PC-3 (cell line): ENCODE measurements around the gene DNAJC4. TPM values are rescaled to one million over a fixed set of nuclear protein-coding genes. Genes with fewer than 3 reads are reported as not detected.
"Not testable (repeated sequence)": the region's sequence is repeated elsewhere in the genome, so short reads cannot be mapped to it uniquely, and the experiment has no call there.

Experiments used
- ATAC-seq: fragments of 200-7000 bp; cut with Tn5 transposase; 2 replicates; pipeline ENCODE4 v1.9.1; 2020; ENCODE audit warnings: mild to moderate bottlenecking, moderate library complexity
- BruUV-seq: library from RNA; stranded (reverse); fragments of 400-500 nt; replicated peaks from 2 replicates; lab custom pipeline; 2021; lab: Mats Ljungman, UMichigan
- CTCF ChIA-PET: fragments of 300-600 bp; sonication (Branson Sonifier 250); formaldehyde crosslinking; loops from one replicate; lab custom pipeline; 2022; ENCODE audit warnings: antibody characterized with exemption; lab: Charles Lee
- POLR2A ChIA-PET: fragments of 300-600 bp; sonication (Branson Sonifier 250); formaldehyde crosslinking; loops from one replicate; lab custom pipeline; 2022; ENCODE audit warnings: antibody characterized with exemption; ENCODE audit not compliant: unreplicated experiment; lab: Charles Lee
- DNase-seq: peaks from one replicate; pipeline ENCODE4 v3.0.0-alpha.2; 2015
- H2AFZ ChIP-seq: fragments of 300-600 bp; sonication (generic); 2 replicates; pipeline ENCODE4 v1.6.0; 2016; ENCODE audit warnings: antibody characterized with exemption, low read length
- H3F3A ChIP-seq: fragments of 300-600 bp; sonication (generic); one replicate; pipeline ENCODE4 v1.6.0; 2017; ENCODE audit warnings: antibody characterized with exemption, low read length, control low read depth, mild to moderate bottlenecking; ENCODE audit not compliant: unreplicated experiment
- H3K27ac ChIP-seq: fragments of 300-600 bp; sonication (generic); 2 replicates; pipeline ENCODE4 v1.5.1; 2016; ENCODE audit warnings: mild to moderate bottlenecking, low read length
- H3K27me3 ChIP-seq: fragments of 300-600 bp; sonication (generic); 2 replicates; pipeline ENCODE4 v1.6.1; 2016; ENCODE audit warnings: low read length, mixed read lengths
- H3K36me3 ChIP-seq: fragments of 300-600 bp; sonication (generic); 2 replicates; pipeline ENCODE4 v1.6.1; 2016; ENCODE audit warnings: low read depth, mixed run types, low read length, mixed read lengths
- H3K4me1 ChIP-seq: fragments of 300-600 bp; sonication (generic); 2 replicates; pipeline ENCODE4 v1.5.1; 2016; ENCODE audit warnings: low read length; ENCODE audit not compliant: insufficient read depth
- H3K4me2 ChIP-seq: fragments of 300-600 bp; sonication (generic); 2 replicates; pipeline ENCODE4 v1.6.0; 2016; ENCODE audit warnings: low read length
- H3K4me3 ChIP-seq: fragments of 300-600 bp; sonication (generic); 2 replicates; pipeline ENCODE4 v1.5.1; 2016; ENCODE audit warnings: mild to moderate bottlenecking, low read length, mixed read lengths
- H3K79me2 ChIP-seq: fragments of 300-600 bp; sonication (generic); 2 replicates; pipeline ENCODE4 v1.6.1; 2017; ENCODE audit warnings: low read length, mixed read lengths
- H3K9ac ChIP-seq: fragments of 300-600 bp; sonication (generic); 2 replicates; pipeline ENCODE4 v1.6.0; 2016; ENCODE audit warnings: mild to moderate bottlenecking, low read length
- H3K9me2 ChIP-seq: fragments of 300-600 bp; sonication (generic); replicated peaks from 2 replicates; pipeline ENCODE4 v1.6.1; 2016; ENCODE audit warnings: mixed run types, low read length, mixed read lengths
- H3K9me3 ChIP-seq: fragments of 300-600 bp; sonication (generic); 2 replicates; pipeline ENCODE4 v1.6.1; 2016; ENCODE audit warnings: low read length, mixed read lengths
- H4K20me1 ChIP-seq: fragments of 300-600 bp; sonication (generic); 2 replicates; pipeline ENCODE4 v1.6.1; 2016; ENCODE audit warnings: low read length, mixed read lengths
- CTCF ChIP-seq: fragments of 300-600 bp; sonication (generic); conservative IDR thresholded peaks from 2 replicates; pipeline ENCODE4 v1.5.1; 2017; ENCODE audit warnings: antibody characterized with exemption, low read depth, mild to moderate bottlenecking, low read length
- EZH2 ChIP-seq: fragments of 300-600 bp; sonication (generic); IDR thresholded peaks from one replicate; pipeline ENCODE4 v1.6.1; 2017; ENCODE audit warnings: antibody characterized with exemption, mild to moderate bottlenecking, low read length; ENCODE audit not compliant: unreplicated experiment
- EZH2phosphoT487 ChIP-seq: fragments of 300-600 bp; sonication (generic); IDR thresholded peaks from 2 replicates; pipeline ENCODE4 v1.6.1; 2018; ENCODE audit warnings: mild to moderate bottlenecking, antibody characterized with exemption, low read length, borderline replicate concordance
- intact Hi-C: fragments of 100-400 bp; cut with micrococcal nuclease; formaldehyde crosslinking; loops from 2 replicates; pipeline ENCODE4 v1.9.0; 2023
- total RNA-seq: library from RNA; depleted of rRNA; stranded (reverse); fragments of >200 nt; gene quantifications from 2 replicates; pipeline ENCODE4 v1.2.3, GENCODE V29; 2014

The DNAJC4 gene
- total RNA-seq, 1 experiment from 2014 or later, result 25.4 TPM

GRCh38 chr11:64245797-64246620 is 15.7 kb downstream of the DNAJC4 start:
- intact Hi-C loops, result loop anchor here (2.0 kb wide), 2 partner anchors 25 to 55 kb away; partner anchors contain the start of gene CATSPERZ
- BruUV-seq, result TSS peak; percentile 47

GRCh38 chr11:64246621-64246870 is 16.2 kb downstream of the DNAJC4 start:
- H3F3A ChIP-seq, H4K20me1 ChIP-seq, H3K9me3 ChIP-seq, H3K4me2 ChIP-seq, BruUV-seq, H3K27me3 ChIP-seq, DNase-seq, H3K9me2 ChIP-seq, H2AFZ ChIP-seq: not testable (repeated sequence)
- ATAC-seq, result peak; percentile 1
- ChIA-PET POLR2A (interaction anchor here (2.6 kb wide), 1 partner anchor 9 kb away, joined by 12 read pairs; no protein-coding TSS in a partner anchor), CTCF (interaction anchor here (0.9 kb wide), 1 partner anchor 54 kb away, joined by 3 read pairs; no protein-coding TSS in a partner anchor)
- peak overlapping the region; percentile 94 for H3K27ac ChIP-seq
- H3K79me2 ChIP-seq, result peaks cover 49% of the 10 kb centered on the region
- peaks cover 50% of the 10 kb centered on the region for H3K4me1 ChIP-seq
- peak overlapping the region; percentile 80; the same call in 1 of the 2 replicates for H3K4me3 ChIP-seq
- H3K36me3 ChIP-seq, result peaks cover 14% of the 10 kb centered on the region; the same call in 1 of the 2 replicates
- intact Hi-C loops, result loop anchor here (2.0 kb wide), 2 partner anchors 24 to 54 kb away; partner anchors contain the start of gene CATSPERZ
- H3K9ac ChIP-seq, result peak overlapping the region; percentile 93

More at GRCh38 chr11:64245797-64246620, 15.7 kb downstream of the DNAJC4 start:
- H3K4me2 ChIP-seq, result peak overlapping the region; percentile 94
- H3K9me3 ChIP-seq, result no peaks in the 10 kb centered on the region
- H3K4me1 ChIP-seq, result peaks cover 49% of the 10 kb centered on the region
- no peaks in the 10 kb centered on the region for H3K27me3 ChIP-seq
- H2AFZ ChIP-seq, result no peak overlapping the region
- H3K9me2 ChIP-seq, result no peaks in the 10 kb centered on the region
- peak; percentile 99 for DNase-seq
- H3K79me2 ChIP-seq, result peaks cover 48% of the 10 kb centered on the region
- ATAC-seq, result peak; percentile 36
- peak overlapping the region; percentile 80 for H3K4me3 ChIP-seq
- peaks cover 14% of the 10 kb centered on the region; the same call in 1 of the 2 replicates for H3K36me3 ChIP-seq
- no peak for TF ChIP-seq CTCF
- TF ChIP-seq EZH2, result no peak
- no peak for TF ChIP-seq EZH2phosphoT487
- H3K9ac ChIP-seq, result peak overlapping the region; percentile 93
- ChIA-PET CTCF (interaction anchor here (0.7 to 1.3 kb wide), 4 partner anchors 8 to 72 kb away, joined by 3 read pairs; partner anchors contain the start of gene PRDX5), POLR2A (interaction anchor here (0.6 to 2.6 kb wide), 7 partner anchors 8 to 1581 kb away, joined by 3 to 18 read pairs (median 5); partner anchors contain the start of genes NUDT22 and STIP1)
- H3F3A ChIP-seq, result no peaks in the 10 kb centered on the region
- peak overlapping the region; percentile 94 for H3K27ac ChIP-seq
- H4K20me1 ChIP-seq, result peaks cover 8% of the 10 kb centered on the region; the same call in 1 of the 2 replicates

GRCh38 chr11:64246871-64247728 is 16.8 kb downstream of the DNAJC4 start, which contains the start of gene PPP1R14B:
TSS of gene PPP1R14B (minus strand) at chr11:64246943. CDS start at chr11:64246673, 270 bp downstream.
- TSS peak; percentile 24 for BruUV-seq
- DNase-seq (peak; percentile 91), ATAC-seq (peak; percentile 41)
- peaks cover 14% of the 10 kb centered on the region; the same call in 1 of the 2 replicates for H3K36me3 ChIP-seq
- H3K79me2 ChIP-seq, result peaks cover 49% of the 10 kb centered on the region
- H3K9me3 ChIP-seq, result no peaks in the 10 kb centered on the region
- intact Hi-C loops, result loop anchor here (2.0 kb wide), 2 partner anchors 24 to 54 kb away; partner anchors contain the start of gene CATSPERZ
- peak within 1 kb of the TSS; percentile 93 for H3K9ac ChIP-seq
- peaks cover 8% of the 10 kb centered on the region; the same call in 1 of the 2 replicates for H4K20me1 ChIP-seq
- no peaks in the 10 kb centered on the region for H3F3A ChIP-seq
- no peaks in the 10 kb centered on the region for H3K27me3 ChIP-seq
- H3K4me1 ChIP-seq, result peaks cover 49% of the 10 kb centered on the region
- peak within 1 kb of the TSS; percentile 94 for H3K27ac ChIP-seq
- TF ChIP-seq EZH2, result no peak
- peak within 1 kb of the TSS; percentile 82 for H2AFZ ChIP-seq
- CTCF ChIA-PET, result interaction anchor here (0.6 kb wide), 1 partner anchor 57 kb away, joined by 5 read pairs; no protein-coding TSS in a partner anchor
- no peaks in the 10 kb centered on the region for H3K9me2 ChIP-seq
- POLR2A ChIA-PET, result interaction anchor here (2.6 kb wide), 1 partner anchor 9 kb away, joined by 12 read pairs; no protein-coding TSS in a partner anchor
- H3K4me3 ChIP-seq, result peak within 1 kb of the TSS; percentile 80
- peak within 1 kb of the TSS; percentile 94 for H3K4me2 ChIP-seq
